ENCODE results near the gene ACOD1. TPM values are rescaled to one million over a fixed set of nuclear protein-coding genes. Genes with fewer than 3 reads are reported as not detected.

The ACOD1 gene
- total RNA-seq, 1 experiment from 2014 or later: not detected

DNA sequence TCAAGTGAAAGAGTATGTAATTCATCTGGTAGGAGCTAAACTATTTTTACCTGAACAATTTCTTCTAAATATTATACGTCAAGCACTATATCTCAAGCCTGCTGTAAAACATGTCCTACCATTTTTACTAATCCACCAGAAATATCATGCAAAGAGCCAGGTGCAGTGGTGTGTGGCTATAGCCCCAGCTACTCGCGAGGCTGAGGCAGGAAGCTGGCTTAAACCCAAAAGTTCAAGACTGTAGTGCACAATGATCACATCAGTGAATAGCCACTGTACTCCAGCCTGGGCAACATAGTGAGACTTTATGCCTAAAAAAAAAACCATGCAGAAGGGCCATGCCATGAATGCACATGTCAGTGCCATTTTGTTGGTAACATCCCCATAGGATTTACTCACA lies 22.9 kb downstream of the ACOD1 start:
- H3K27me3 Mint-ChIP-seq (ENCODE audit: low read depth): no peaks in the 10 kb centered on the region; the same call in 1 of the 2 replicates
- no peak overlapping the region for H3K27ac ChIP-seq (ENCODE audit: insufficient read length, low read depth, low read length)
- no peak overlapping the region for H2BK5ac ChIP-seq (ENCODE audit: insufficient read length, low read length)
- H4K20me1 ChIP-seq (ENCODE audit: control insufficient read depth, insufficient read depth, insufficient read length): no peaks in the 10 kb centered on the region
- H2AK5ac ChIP-seq (ENCODE audit: insufficient read length, low read length): no peak overlapping the region
- no peak overlapping the region for H3K9ac ChIP-seq (ENCODE audit: extremely low read depth, insufficient read length, low read length)
- H3K18ac ChIP-seq (ENCODE audit: insufficient read length, low read depth, low read length): no peak overlapping the region
- no peak overlapping the region for H2BK20ac ChIP-seq (ENCODE audit: low read depth, low read length, poor library complexity, severe bottlenecking)
- no peak overlapping the region for H3K14ac ChIP-seq (ENCODE audit: insufficient read depth, low read length)
- no peak overlapping the region for H2BK120ac ChIP-seq (ENCODE audit: low read depth, low read length, poor library complexity, severe bottlenecking)
- no peak overlapping the region for H3K27ac Mint-ChIP-seq
- no peaks in the 10 kb centered on the region for H3K27me3 ChIP-seq (ENCODE audit: insufficient read depth, low read length)
- TF ChIP-seq, protein P1, sequence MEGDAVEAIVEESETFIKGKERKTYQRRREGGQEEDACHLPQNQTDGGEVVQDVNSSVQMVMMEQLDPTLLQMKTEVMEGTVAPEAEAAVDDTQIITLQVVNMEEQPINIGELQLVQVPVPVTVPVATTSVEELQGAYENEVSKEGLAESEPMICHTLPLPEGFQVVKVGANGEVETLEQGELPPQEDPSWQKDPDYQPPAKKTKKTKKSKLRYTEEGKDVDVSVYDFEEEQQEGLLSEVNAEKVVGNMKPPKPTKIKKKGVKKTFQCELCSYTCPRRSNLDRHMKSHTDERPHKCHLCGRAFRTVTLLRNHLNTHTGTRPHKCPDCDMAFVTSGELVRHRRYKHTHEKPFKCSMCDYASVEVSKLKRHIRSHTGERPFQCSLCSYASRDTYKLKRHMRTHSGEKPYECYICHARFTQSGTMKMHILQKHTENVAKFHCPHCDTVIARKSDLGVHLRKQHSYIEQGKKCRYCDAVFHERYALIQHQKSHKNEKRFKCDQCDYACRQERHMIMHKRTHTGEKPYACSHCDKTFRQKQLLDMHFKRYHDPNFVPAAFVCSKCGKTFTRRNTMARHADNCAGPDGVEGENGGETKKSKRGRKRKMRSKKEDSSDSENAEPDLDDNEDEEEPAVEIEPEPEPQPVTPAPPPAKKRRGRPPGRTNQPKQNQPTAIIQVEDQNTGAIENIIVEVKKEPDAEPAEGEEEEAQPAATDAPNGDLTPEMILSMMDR (conservative IDR thresholded peaks at IDR 0.05): no peak
- H3K9me3 Mint-ChIP-seq: no peaks in the 10 kb centered on the region
- no peak overlapping the region for H2BK15ac ChIP-seq (ENCODE audit: low read depth, low read length)
- WGBS (ENCODE audit: extremely low coverage, insufficient read length, low lambda C conversion rate): no CpG with 5 or more reads among the region's 3 CpGs
- no peaks in the 10 kb centered on the region for H3K79me1 ChIP-seq (ENCODE audit: insufficient read depth, low read depth, low read length, poor library complexity, severe bottlenecking)
- H2BK12ac ChIP-seq (ENCODE audit: insufficient read length, low read depth, low read length): no peak overlapping the region
- no peak overlapping the region for H2AFZ ChIP-seq (ENCODE audit: low read length)
- no peak overlapping the region for H3K4me2 ChIP-seq (ENCODE audit: insufficient read depth, insufficient read length, low read length)
- no peak overlapping the region for H4K8ac ChIP-seq (replicated peaks; ENCODE audit: insufficient read length, low read depth, low read length)
- no peak overlapping the region for H3K4ac ChIP-seq (ENCODE audit: low read depth, low read length)
- H3K23ac ChIP-seq (ENCODE audit: insufficient read length, low read depth, low read length): no peak overlapping the region
- no peak overlapping the region for H3K56ac ChIP-seq (ENCODE audit: insufficient read length, low read depth, low read length)
- DNase-seq: no peak
- H3K23me2 ChIP-seq (ENCODE audit: insufficient read length, low read depth, low read length, poor library complexity, severe bottlenecking): no peaks in the 10 kb centered on the region
- no peaks in the 10 kb centered on the region; the same call in 1 of the 2 replicates for H3K4me1 ChIP-seq (ENCODE audit: insufficient read depth, low read length)
- no peak overlapping the region for H4K91ac ChIP-seq (ENCODE audit: insufficient read length, low read depth, low read length)
- H3K9me3 ChIP-seq (ENCODE audit: control insufficient read depth, low read depth, low read length): no peaks in the 10 kb centered on the region
- peaks cover 12 to 14% of the 10 kb centered on the region in 2 experiments for H3K4me1 Mint-ChIP-seq
- no peaks in the 10 kb centered on the region for H3K79me2 ChIP-seq (ENCODE audit: insufficient read depth, low read length)
- H3K36me3 Mint-ChIP-seq (ENCODE audit: insufficient read depth in 1 of 3, low read depth in 3 of 3): no peaks in the 10 kb centered on the region
- no peak overlapping the region for H4K5ac ChIP-seq (ENCODE audit: insufficient read length, low read depth, low read length)
- H3K4me3 Mint-ChIP-seq: no peak overlapping the region
- H3T11ph ChIP-seq (ENCODE audit: low read length): no peak overlapping the region

All from H9 (cell line).